Caco-2 (cell line): Measurements from ENCODE around the gene DIO3. TPM values are rescaled to one million over a fixed set of nuclear protein-coding genes. Genes with fewer than 3 reads are reported as not detected.

ENCODE experiments used
- BruUV-seq: library from RNA; stranded (reverse); fragments of 400-500 nt; replicated peaks from 2 replicates; lab custom pipeline; 2021; lab: Mats Ljungman, UMichigan
- CTCF ChIA-PET: fragments of 300-600 bp; sonication (Branson Sonifier 250); formaldehyde crosslinking; loops from one replicate; lab custom pipeline; 2022; ENCODE audit warnings: antibody characterized with exemption; lab: Charles Lee
- POLR2A ChIA-PET: fragments of 300-600 bp; sonication (Branson Sonifier 250); formaldehyde crosslinking; loops from one replicate; lab custom pipeline; 2022; ENCODE audit warnings: antibody characterized with exemption; lab: Charles Lee
- DNase-seq, 2 experiments: peaks; one replicate each; pipeline versions ENCODE4 v3.0.0 to v3.0.0-alpha.2; 2020 to 2022
- H3K27me3 ChIP-seq: replicated peaks from 2 replicates; pipeline ENCODE4 v1.6.0; 2011; ENCODE audit warnings: low read length; ENCODE audit not compliant: control insufficient read depth, insufficient read depth
- H3K36me3 ChIP-seq: 2 replicates; pipeline ENCODE4 v1.5.1; 2011; ENCODE audit warnings: low read length; ENCODE audit not compliant: control insufficient read depth, insufficient read depth
- H3K4me1 ChIP-seq: fragments of 250-450 bp; sonication (Bioruptor Pico); 2 replicates; pipeline ENCODE4 v1.5.1; 2020; ENCODE audit warnings: mild to moderate bottlenecking
- H3K4me3 ChIP-seq: 2 replicates; pipeline ENCODE4 v1.5.1; 2011; ENCODE audit warnings: low read depth, mild to moderate bottlenecking, control low read depth, low read length
- H3K9me3 ChIP-seq: fragments of 250-450 bp; sonication (Bioruptor Pico); 2 replicates; pipeline ENCODE4 v1.5.1; 2020; ENCODE audit warnings: mild to moderate bottlenecking, moderate library complexity
- H3K27ac Mint-ChIP-seq: one replicate; pipeline ENCODE4 v1.8.0; 2022; ENCODE audit warnings: mixed read lengths; ENCODE audit not compliant: unreplicated experiment
- H3K27me3 Mint-ChIP-seq: one replicate; pipeline ENCODE4 v1.8.0; 2022; ENCODE audit warnings: mixed read lengths; ENCODE audit not compliant: insufficient read depth, unreplicated experiment
- H3K36me3 Mint-ChIP-seq: one replicate; pipeline ENCODE4 v1.8.0; 2022; ENCODE audit warnings: mild to moderate bottlenecking, mixed read lengths; ENCODE audit not compliant: insufficient read depth, unreplicated experiment
- H3K4me1 Mint-ChIP-seq: one replicate; pipeline ENCODE4 v1.8.0; 2022; ENCODE audit warnings: low read depth, mixed read lengths; ENCODE audit not compliant: unreplicated experiment
- H3K4me3 Mint-ChIP-seq: one replicate; pipeline ENCODE4 v1.8.0; 2022; ENCODE audit warnings: mild to moderate bottlenecking, moderate library complexity, mixed read lengths; ENCODE audit not compliant: unreplicated experiment
- H3K9me3 Mint-ChIP-seq: one replicate; pipeline ENCODE4 v1.8.0; 2022; ENCODE audit warnings: mixed read lengths; ENCODE audit not compliant: unreplicated experiment
- CTCF ChIP-seq, 2 experiments: fragments of 200-600 bp in 1 of 2; IDR thresholded peaks; 1 replicate in 1 of 2; 2 replicates in 1 of 2; pipeline versions ENCODE4 v1.5.1 to v1.8.0; 2011 to 2022; ENCODE audit warnings: antibody characterized with exemption in 1 of 2, control low read depth in 1 of 2, inconsistent platforms in 1 of 2, low read depth in 1 of 2, low read length in 1 of 2, mild to moderate bottlenecking in 1 of 2, moderate library complexity in 1 of 2; ENCODE audit not compliant: insufficient read depth in 1 of 2, severe bottlenecking in 1 of 2, unreplicated experiment in 1 of 2
- intact Hi-C: fragments of 100-400 bp; cut with micrococcal nuclease; formaldehyde crosslinking; loops from one replicate; pipeline ENCODE4 v1.10.0; 2022; ENCODE audit not compliant: unreplicated experiment
- total RNA-seq: library from RNA; stranded (reverse); gene quantifications from 2 replicates; pipeline ENCODE4 v1.2.3, GENCODE V29; 2022

DIO3 gene
- total RNA-seq, 1 experiment from 2014 or later: 0.41 TPM

- Histone ChIP-seq H3K36me3 (no peaks in the 10 kb centered on the region), H3K4me3 (no peak overlapping the region), H3K9me3 (no peaks in the 10 kb centered on the region), H3K4me1 (peaks cover 20% of the 10 kb centered on the region; the same call in 1 of the 2 replicates), H3K27me3 (peaks cover 1% of the 10 kb centered on the region; the same call in 1 of the 2 replicates)
- no peak for TF ChIP-seq CTCF (IDR thresholded peaks at IDR 0.05; ENCODE audit: insufficient read depth in 1 of 2, low read depth in 1 of 2, low read length in 1 of 2, severe bottlenecking in 1 of 2, unreplicated experiment in 1 of 2)
- H3K36me3 Mint-ChIP-seq: no peaks in the 10 kb centered on the region
- BruUV-seq: no TSS peak
- intact Hi-C loops: no loop called here
- H3K4me3 Mint-ChIP-seq: no peak overlapping the region
- H3K9me3 Mint-ChIP-seq: no peaks in the 10 kb centered on the region
- H3K27me3 Mint-ChIP-seq: peaks cover 2% of the 10 kb centered on the region
- POLR2A ChIA-PET: no interaction called here
- no peak overlapping the region for H3K27ac Mint-ChIP-seq
- CTCF ChIA-PET: no interaction called here
- peaks cover 10% of the 10 kb centered on the region for H3K4me1 Mint-ChIP-seq
- DNase-seq: no peak
These were observed 5.2 kb upstream of the DIO3 start for GRCh38 chr14:101556131-101556530.

- Mint-ChIP-seq H3K4me3 (no peak overlapping the region), H3K36me3 (no peaks in the 10 kb centered on the region), H3K27me3 (peaks cover 2% of the 10 kb centered on the region), H3K27ac (no peak overlapping the region), H3K9me3 (no peaks in the 10 kb centered on the region), H3K4me1 (peaks cover 10% of the 10 kb centered on the region)
- peaks cover 5% of the 10 kb centered on the region; the same call in 1 of the 2 replicates for H3K9me3 ChIP-seq
- DNase-seq: no peak
- no peaks in the 10 kb centered on the region for H3K36me3 ChIP-seq
- H3K4me1 ChIP-seq: peaks cover 20% of the 10 kb centered on the region; the same call in 1 of the 2 replicates
- H3K27me3 ChIP-seq: peaks cover 1% of the 10 kb centered on the region; the same call in 1 of the 2 replicates
- POLR2A ChIA-PET: no interaction called here
- TF ChIP-seq CTCF (IDR thresholded peaks at IDR 0.05; ENCODE audit: insufficient read depth in 1 of 2, low read depth in 1 of 2, low read length in 1 of 2, severe bottlenecking in 1 of 2, unreplicated experiment in 1 of 2): no peak
- intact Hi-C loops: no loop called here
- CTCF ChIA-PET: no interaction called here
- no TSS peak for BruUV-seq
- no peak overlapping the region for H3K4me3 ChIP-seq
These were observed 4.6 kb upstream of the DIO3 start for GRCh38 chr14:101556566-101557320.

- DNase-seq: no peak
- no peak overlapping the region for H3K27ac Mint-ChIP-seq
- H3K36me3 Mint-ChIP-seq: no peaks in the 10 kb centered on the region
- H3K27me3 Mint-ChIP-seq: peaks cover 6% of the 10 kb centered on the region
- ChIA-PET POLR2A (no interaction called here), CTCF (no interaction called here)
- Histone ChIP-seq H3K27me3 (peaks cover 1% of the 10 kb centered on the region; the same call in 1 of the 2 replicates), H3K36me3 (no peaks in the 10 kb centered on the region; the same call in 1 of the 2 replicates), H3K9me3 (peaks cover 5% of the 10 kb centered on the region; the same call in 1 of the 2 replicates), H3K4me3 (no peak overlapping the region), H3K4me1 (peaks cover 20% of the 10 kb centered on the region; the same call in 1 of the 2 replicates)
- peaks cover 10% of the 10 kb centered on the region for H3K4me1 Mint-ChIP-seq
- no TSS peak for BruUV-seq
- no peaks in the 10 kb centered on the region for H3K9me3 Mint-ChIP-seq
- H3K4me3 Mint-ChIP-seq: no peak overlapping the region
- no peak for TF ChIP-seq CTCF (IDR thresholded peaks at IDR 0.05; ENCODE audit: insufficient read depth in 1 of 2, low read depth in 1 of 2, low read length in 1 of 2, severe bottlenecking in 1 of 2, unreplicated experiment in 1 of 2)
- intact Hi-C loops: no loop called here
These were observed 4.0 kb upstream of the DIO3 start for GRCh38 chr14:101557321-101557695.
